Stomach (tissue), 4 donors: Measurements from ENCODE around the gene ZDHHC5.

Source experiments
- EP300 ChIP-seq: sonication (generic); formaldehyde crosslinking; IDR thresholded peaks from one replicate; pipeline ENCODE4 v1.6.1; 2017; ENCODE audit warnings: antibody characterized with exemption
- TF ChIP-seq, protein P1 (sequence below), 7 experiments: fragments of 450-650 bp in 4 of 7; fragments of 200-600 bp in 3 of 7; sonication (generic) in 3 of 7; IDR thresholded peaks; one replicate each; pipeline ENCODE4 v1.5.1; 2016 to 2019; ENCODE audit warnings: antibody characterized with exemption in 7 of 7, control low read depth in 2 of 7, mild to moderate bottlenecking in 1 of 7

DNA sequence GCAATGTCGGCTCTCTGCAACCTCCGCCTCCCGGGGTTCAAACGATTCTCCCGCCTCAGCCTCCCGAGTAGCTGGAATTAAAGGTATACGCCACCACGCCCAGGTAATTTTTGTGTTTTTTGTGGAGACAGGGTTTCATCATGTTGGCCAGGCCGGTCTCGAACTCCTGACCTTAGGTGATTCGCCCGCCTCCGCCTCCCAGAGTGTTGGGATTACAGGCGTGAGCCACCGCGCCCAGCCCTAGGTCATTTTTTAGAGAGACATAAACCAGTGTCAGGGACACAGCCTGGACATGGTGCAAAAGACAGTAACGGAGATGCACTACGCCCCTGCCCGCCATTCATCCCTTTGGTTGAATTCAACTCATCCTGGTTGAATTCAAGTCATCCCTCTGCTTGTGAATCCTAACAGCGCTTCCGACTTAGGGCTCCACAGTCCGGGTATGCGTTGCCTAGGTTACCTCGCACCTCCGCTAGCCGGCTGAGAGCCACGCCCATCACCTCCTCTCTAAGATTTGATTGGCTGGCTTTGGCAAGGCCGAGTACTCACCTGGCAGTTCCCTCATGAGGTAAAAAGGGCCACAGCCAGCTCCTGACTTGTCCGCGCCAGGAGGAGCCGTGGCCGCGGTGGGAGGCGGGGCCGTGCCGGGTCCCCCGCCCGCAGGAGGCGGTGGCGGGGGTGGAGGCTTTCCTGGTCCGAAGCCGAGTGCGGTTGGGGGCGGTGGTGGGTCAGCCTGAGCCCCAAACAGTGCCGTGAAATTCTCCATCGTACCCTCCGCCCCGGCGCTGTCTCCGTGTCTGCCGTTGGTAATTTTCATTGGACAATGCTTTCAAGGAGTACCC, 43.7 kb downstream of the ZDHHC5 start, which contains the start of gene MED19:
- TF ChIP-seq, protein P1, sequence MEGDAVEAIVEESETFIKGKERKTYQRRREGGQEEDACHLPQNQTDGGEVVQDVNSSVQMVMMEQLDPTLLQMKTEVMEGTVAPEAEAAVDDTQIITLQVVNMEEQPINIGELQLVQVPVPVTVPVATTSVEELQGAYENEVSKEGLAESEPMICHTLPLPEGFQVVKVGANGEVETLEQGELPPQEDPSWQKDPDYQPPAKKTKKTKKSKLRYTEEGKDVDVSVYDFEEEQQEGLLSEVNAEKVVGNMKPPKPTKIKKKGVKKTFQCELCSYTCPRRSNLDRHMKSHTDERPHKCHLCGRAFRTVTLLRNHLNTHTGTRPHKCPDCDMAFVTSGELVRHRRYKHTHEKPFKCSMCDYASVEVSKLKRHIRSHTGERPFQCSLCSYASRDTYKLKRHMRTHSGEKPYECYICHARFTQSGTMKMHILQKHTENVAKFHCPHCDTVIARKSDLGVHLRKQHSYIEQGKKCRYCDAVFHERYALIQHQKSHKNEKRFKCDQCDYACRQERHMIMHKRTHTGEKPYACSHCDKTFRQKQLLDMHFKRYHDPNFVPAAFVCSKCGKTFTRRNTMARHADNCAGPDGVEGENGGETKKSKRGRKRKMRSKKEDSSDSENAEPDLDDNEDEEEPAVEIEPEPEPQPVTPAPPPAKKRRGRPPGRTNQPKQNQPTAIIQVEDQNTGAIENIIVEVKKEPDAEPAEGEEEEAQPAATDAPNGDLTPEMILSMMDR (IDR thresholded peaks at IDR 0.05) = no peak
- TF ChIP-seq EP300 = no peak
